HFFc6 (cell line): Measurements from ENCODE around the gene SOWAHC. TPM values are rescaled to one million over a fixed set of nuclear protein-coding genes. Genes with fewer than 3 reads are reported as not detected.
A peak's percentile ranks its signal among the peaks of the same experiment; 100 is the strongest.
"Not testable (repeated sequence)": the region's sequence is repeated elsewhere in the genome, so short reads cannot be mapped to it uniquely, and the experiment has no call there.

ENCODE experiments used
- DNase-seq: peaks from one replicate; pipeline ENCODE4 v3.0.0-alpha.2; 2018
- H3K27ac Mint-ChIP-seq: 2 replicates; pipeline ENCODE4 v1.8.0; 2020; ENCODE audit warnings: mild to moderate bottlenecking, mixed read lengths
- H3K27me3 Mint-ChIP-seq: 2 replicates; pipeline ENCODE4 v1.8.0; 2021; ENCODE audit warnings: mild to moderate bottlenecking, moderate library complexity, mixed read lengths; ENCODE audit not compliant: insufficient read depth
- H3K36me3 Mint-ChIP-seq: 2 replicates; pipeline ENCODE4 v1.8.0; 2021; ENCODE audit warnings: low read depth, mixed read lengths
- H3K4me1 Mint-ChIP-seq: 2 replicates; pipeline ENCODE4 v1.8.0; 2020; ENCODE audit warnings: low read depth, mixed read lengths
- H3K4me3 Mint-ChIP-seq: 2 replicates; pipeline ENCODE4 v1.8.0; 2020; ENCODE audit warnings: mild to moderate bottlenecking, moderate library complexity, mixed read lengths
- H3K9me3 Mint-ChIP-seq: 2 replicates; pipeline ENCODE4 v1.8.0; 2020; ENCODE audit warnings: mild to moderate bottlenecking, mixed read lengths
- long read RNA-seq: library from polyadenylated mRNA; unstranded; transcript quantifications from one replicate; pipeline ENCODE4 v2.0.0, GENCODE V29; 2019
- total RNA-seq, 6 experiments: library from RNA; stranded (reverse); fragmentation: NEBNext Ultra II Directional; extraction: Animal tissue kit (Norgen Biotek cat#: 25700); gene quantifications; 2 replicates in 1 of 6; 3 replicates in 5 of 6; pipeline ENCODE4 v1.2.3, GENCODE V29; 2021
- TF ChIP-seq, protein P1 (sequence below): fragments of 200-600 bp; sonication (generic); IDR thresholded peaks from 2 replicates; pipeline ENCODE4 v1.5.0; 2021; ENCODE audit warnings: antibody characterized with exemption, mild to moderate bottlenecking

The SOWAHC gene, protein sequence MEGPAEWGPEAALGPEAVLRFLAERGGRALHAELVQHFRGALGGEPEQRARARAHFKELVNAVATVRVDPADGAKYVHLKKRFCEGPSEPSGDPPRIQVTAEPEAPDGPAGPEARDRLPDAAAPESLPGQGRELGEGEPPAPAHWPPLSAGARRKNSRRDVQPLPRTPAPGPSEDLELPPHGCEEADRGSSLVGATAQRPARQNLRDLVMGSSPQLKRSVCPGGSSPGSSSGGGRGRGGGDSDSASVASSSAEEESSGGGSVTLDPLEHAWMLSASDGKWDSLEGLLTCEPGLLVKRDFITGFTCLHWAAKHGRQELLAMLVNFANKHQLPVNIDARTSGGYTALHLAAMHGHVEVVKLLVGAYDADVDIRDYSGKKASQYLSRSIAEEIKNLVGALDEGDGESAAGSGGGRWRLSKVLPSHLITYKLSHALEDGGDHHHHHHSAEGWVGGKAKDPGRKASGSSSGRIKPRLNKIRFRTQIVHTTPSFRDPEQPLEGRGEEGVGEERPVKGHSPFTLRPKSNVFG
- total RNA-seq = 10 to 100 TPM in 4 of 6 experiments, 1 to 10 TPM in 2; 9.4 to 12.3 (median 10.4) TPM
- long read RNA-seq, full-length matches to known transcripts = 1 of 1 reads
- long read RNA-seq, partial matches to known transcripts = 0 of 1 reads
- long read RNA-seq, other reads (novel, unspliced or antisense) = 0 of 1 reads

DNA sequence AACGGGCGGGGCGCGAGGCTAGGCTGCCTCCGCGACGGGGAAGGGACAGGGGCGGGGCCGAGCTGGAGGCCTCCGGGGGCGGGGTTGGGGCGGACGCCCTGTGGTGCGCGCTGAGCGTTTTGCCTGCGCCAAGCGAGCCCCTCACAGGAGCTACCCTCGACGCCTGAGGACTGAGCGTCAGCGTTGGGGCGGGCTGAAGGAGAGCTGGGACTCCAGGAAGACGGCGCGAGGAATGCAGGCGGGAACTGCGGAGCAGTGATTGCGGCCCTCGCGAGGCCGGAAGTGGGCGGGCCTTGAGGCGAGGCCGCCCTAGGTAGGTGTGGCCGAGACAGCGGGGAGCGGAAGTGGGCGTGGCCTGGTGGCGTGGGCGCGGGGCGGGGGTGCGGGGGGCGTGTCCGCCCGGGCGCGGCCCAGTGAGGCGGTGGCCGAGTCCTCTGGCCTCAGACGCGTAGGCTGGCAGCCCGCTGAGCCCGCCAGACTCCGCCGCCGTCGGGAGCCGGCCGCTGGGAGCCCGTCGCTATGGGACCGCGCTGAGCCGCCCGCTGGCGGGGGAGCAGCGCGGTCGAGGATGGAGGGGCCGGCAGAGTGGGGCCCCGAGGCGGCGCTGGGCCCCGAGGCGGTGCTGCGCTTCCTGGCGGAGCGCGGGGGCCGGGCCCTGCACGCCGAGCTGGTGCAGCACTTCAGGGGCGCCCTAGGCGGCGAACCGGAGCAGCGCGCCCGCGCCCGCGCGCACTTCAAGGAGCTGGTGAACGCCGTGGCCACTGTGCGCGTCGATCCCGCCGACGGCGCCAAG, at the start of gene SOWAHC, which contains the start of gene SEPTIN10:
SOWAHC (plus strand) TSS at position 443 of the 793 bp plus-strand sequence; CDS start at position 569, 126 bp downstream.
SEPTIN10 (minus strand) TSS at position 45 of the 793 bp plus-strand sequence. CDS start 139 bp downstream, outside the sequence.
- Mint-ChIP-seq H3K27me3 (peaks cover 2% of the 10 kb centered on the region; the same call in 1 of the 2 replicates), H3K4me3 (peak within 1 kb of the TSS; percentile 98), H3K4me1 (peaks cover 65% of the 10 kb centered on the region), H3K9me3 (no peaks in the 10 kb centered on the region), H3K27ac (peak within 1 kb of the TSS; percentile 96), H3K36me3 (peaks cover 34% of the 10 kb centered on the region; the same call in 1 of the 2 replicates)
- peak; percentile 99 for DNase-seq
- TF ChIP-seq, protein P1, sequence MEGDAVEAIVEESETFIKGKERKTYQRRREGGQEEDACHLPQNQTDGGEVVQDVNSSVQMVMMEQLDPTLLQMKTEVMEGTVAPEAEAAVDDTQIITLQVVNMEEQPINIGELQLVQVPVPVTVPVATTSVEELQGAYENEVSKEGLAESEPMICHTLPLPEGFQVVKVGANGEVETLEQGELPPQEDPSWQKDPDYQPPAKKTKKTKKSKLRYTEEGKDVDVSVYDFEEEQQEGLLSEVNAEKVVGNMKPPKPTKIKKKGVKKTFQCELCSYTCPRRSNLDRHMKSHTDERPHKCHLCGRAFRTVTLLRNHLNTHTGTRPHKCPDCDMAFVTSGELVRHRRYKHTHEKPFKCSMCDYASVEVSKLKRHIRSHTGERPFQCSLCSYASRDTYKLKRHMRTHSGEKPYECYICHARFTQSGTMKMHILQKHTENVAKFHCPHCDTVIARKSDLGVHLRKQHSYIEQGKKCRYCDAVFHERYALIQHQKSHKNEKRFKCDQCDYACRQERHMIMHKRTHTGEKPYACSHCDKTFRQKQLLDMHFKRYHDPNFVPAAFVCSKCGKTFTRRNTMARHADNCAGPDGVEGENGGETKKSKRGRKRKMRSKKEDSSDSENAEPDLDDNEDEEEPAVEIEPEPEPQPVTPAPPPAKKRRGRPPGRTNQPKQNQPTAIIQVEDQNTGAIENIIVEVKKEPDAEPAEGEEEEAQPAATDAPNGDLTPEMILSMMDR = peak; percentile 10; the same call in 1 of the 2 replicates

DNA sequence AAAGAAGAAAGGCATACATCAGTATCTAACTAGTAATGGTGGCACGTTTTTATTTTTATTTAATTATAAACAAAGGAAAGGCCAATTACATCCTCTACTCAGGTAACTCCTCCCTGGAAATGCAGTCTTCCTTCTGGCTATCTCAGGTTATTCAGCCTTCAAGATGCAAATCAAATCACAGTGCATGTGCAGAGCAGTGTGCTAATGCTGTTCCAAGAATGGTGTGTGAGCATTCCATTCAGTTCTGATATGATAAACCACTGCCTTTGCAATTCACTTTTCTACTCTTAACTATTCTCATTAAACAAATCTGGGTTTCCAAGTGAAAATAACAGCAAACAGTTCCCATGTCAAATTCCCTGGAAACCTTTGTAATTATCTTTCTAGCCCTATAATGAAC, 38.8 kb upstream of the SOWAHC start:
- Mint-ChIP-seq H3K4me1 (no peaks in the 10 kb centered on the region), H3K27ac (no peak overlapping the region), H3K36me3 (peaks cover 16% of the 10 kb centered on the region), H3K4me3 (no peak overlapping the region), H3K9me3 (no peaks in the 10 kb centered on the region), H3K27me3 (no peaks in the 10 kb centered on the region)
- TF ChIP-seq, protein P1 = no peak
- DNase-seq = no peak

DNA sequence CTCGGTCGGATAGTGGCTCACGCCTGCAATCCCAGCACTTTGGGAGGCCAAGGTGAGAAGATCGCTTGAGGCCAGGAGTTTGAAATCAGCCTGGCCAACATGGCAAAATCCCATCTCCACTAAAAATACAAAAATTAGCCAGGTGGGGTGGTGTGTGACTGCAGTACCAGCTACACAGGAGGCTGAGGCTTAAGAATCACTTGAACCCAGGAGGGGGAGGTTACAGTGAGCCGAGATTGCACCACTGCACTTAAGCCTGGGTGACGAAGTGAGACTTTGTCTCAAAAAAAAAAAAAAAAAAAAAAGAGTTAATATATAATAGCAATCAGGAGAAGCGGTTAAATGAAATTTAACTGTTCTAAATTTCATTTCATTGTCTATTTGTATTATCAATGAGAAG, 36.5 kb upstream of the SOWAHC start:
- H3K27ac Mint-ChIP-seq, H3K4me1 Mint-ChIP-seq: not testable (repeated sequence)

DNA sequence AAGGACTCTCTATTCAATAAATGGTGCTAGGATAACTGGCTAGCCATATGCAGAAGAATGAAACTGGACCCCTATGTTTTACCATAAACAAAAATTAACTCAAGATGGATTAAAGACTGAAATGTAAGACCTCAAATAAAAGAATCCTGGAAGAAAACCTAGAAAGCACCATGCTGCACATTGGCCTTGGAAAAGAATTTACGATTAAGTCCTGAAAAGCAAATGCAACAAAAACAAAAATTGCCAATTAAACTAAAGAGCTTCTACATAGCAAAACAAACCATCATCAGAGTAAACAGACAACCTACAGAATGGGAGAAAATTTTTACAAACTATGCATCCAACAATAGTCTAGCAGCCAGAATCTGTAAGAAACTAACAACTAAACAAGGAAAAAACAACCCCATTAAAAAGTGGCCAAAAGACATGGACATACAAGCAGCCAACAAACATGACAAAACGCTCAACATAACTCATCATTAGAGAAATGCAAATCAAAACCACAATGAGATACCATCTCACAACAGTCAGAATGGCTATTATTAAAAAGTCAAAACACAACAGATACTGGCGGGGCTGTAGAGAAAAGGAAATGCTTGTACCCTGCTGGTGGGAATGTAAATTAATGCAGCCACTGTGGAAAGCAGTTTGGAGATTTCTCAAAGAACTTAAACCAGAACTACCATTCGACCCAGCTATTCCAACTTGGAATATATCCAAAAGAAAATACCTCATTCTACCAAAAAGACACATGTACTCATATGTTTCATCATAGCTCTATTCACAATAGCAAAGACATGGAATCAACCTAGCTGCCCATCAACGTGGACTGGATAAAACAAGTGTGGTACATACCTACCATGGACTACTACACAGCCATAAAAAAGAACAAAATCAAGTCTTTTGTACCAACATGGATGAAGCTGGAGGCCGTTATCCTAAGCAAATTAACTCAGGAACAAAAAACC, 31.0 kb upstream of the SOWAHC start:
- Mint-ChIP-seq H3K9me3 (no peaks in the 10 kb centered on the region), H3K27me3 (peaks cover 1% of the 10 kb centered on the region; the same call in 1 of the 2 replicates), H3K4me1 (peaks cover 25% of the 10 kb centered on the region), H3K4me3 (no peak overlapping the region), H3K27ac (peak overlapping the region; percentile 22; the same call in 1 of the 2 replicates), H3K36me3 (peaks cover 24% of the 10 kb centered on the region)
- DNase-seq = peak; percentile 84
- TF ChIP-seq, protein P1 = peak; percentile 78

More for the DNA sequence above, 36.5 kb upstream of the SOWAHC start:
- H3K36me3 Mint-ChIP-seq = peaks cover 11% of the 10 kb centered on the region
- not testable (repeated sequence) for H3K9me3 Mint-ChIP-seq, H3K4me3 Mint-ChIP-seq, H3K27me3 Mint-ChIP-seq, DNase-seq

DNA sequence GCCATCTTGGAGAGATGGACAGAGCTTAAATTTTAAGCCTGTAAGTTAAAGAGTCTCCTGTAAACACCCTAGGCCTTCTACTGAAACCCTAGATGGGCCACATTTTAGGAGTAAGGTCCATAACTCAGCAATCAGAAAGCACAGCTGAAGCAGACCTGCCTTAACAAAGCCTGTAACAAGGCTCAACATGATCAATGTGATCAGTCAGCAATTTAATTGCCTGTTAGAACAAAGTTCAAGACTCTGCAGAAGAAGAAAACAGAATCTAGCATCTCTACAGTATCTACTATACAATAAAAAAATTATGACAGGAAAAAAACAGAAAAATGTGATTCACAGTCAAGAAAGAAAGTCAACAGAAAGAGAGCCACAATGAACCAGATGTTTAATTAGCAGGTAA, 27.5 kb upstream of the SOWAHC start:
- peaks cover 33% of the 10 kb centered on the region for H3K36me3 Mint-ChIP-seq
- no peak for DNase-seq
- H3K4me3 Mint-ChIP-seq = no peak overlapping the region
- no peaks in the 10 kb centered on the region; the same call in 1 of the 2 replicates for H3K27me3 Mint-ChIP-seq
- peaks cover 37% of the 10 kb centered on the region for H3K4me1 Mint-ChIP-seq
- TF ChIP-seq, protein P1 = no peak
- no peaks in the 10 kb centered on the region for H3K9me3 Mint-ChIP-seq
- no peak overlapping the region for H3K27ac Mint-ChIP-seq
